ENCODE data around the gene CNNM2.

CNNM2 gene

GRCh38 chr10:103124420-103125096 lies 206.5 kb downstream of the CNNM2 start:
- Histone ChIP-seq H3K9me3 (ENCODE audit: control insufficient read depth, insufficient read depth, low read depth, low read length) (no peaks in the 10 kb centered on the region), H3K27ac (ENCODE audit: extremely low read depth, low read depth, low read length) (no peak overlapping the region), H3K4me1 (ENCODE audit: control insufficient read depth, insufficient read depth, low read length) (peaks cover 31% of the 10 kb centered on the region), H3K36me3 (ENCODE audit: control insufficient read depth in 2 of 2, insufficient read depth in 1 of 2, low read length in 2 of 2) (no peaks in the 10 kb centered on the region; a peak in 1 of 3 replicates), H3K4me3 (ENCODE audit: low read depth, low read length) (no peak overlapping the region)
- CTCF ChIA-PET = interaction anchor here (0.7 to 1.3 kb wide), 3 partner anchors 20 to 778 kb away, joined by 3 read pairs; no protein-coding TSS in a partner anchor
- POLR2A ChIA-PET = interaction anchor here (0.6 kb wide), 1 partner anchor 102 kb away, joined by 3 read pairs; no protein-coding TSS in a partner anchor
- no peak for TF ChIP-seq ZNF76 (tag by site-specific recombination; IDR thresholded peaks at IDR 0.05; ENCODE audit: borderline replicate concordance, low read depth)
- no peak for TF ChIP-seq ZNF488 (tag by site-specific recombination; IDR thresholded peaks at IDR 0.05)
- no peak for TF ChIP-seq ZNF521 (tag by site-specific recombination; IDR thresholded peaks at IDR 0.05)
- TF ChIP-seq TRIM28 (IDR thresholded peaks at IDR 0.05; ENCODE audit: borderline replicate concordance, low read length) = no peak
- no peak for TF ChIP-seq ZFHX2 (tag by site-specific recombination; conservative IDR thresholded peaks at IDR 0.05)
- no peak for TF ChIP-seq ZNF404 (tag by site-specific recombination; IDR thresholded peaks at IDR 0.05)
- no peak for TF ChIP-seq SP7 (tag by site-specific recombination; IDR thresholded peaks at IDR 0.05)
- TF ChIP-seq MEIS1 (CRISPR knock-in tag; IDR thresholded peaks at IDR 0.05; ENCODE audit: borderline replicate concordance) = no peak
- TF ChIP-seq ZNF629 (tag by site-specific recombination; IDR thresholded peaks at IDR 0.05) = no peak
- no peak for TF ChIP-seq KLF7 (tag by site-specific recombination; IDR thresholded peaks at IDR 0.05; ENCODE audit: borderline replicate concordance)
- TF ChIP-seq, protein P1, sequence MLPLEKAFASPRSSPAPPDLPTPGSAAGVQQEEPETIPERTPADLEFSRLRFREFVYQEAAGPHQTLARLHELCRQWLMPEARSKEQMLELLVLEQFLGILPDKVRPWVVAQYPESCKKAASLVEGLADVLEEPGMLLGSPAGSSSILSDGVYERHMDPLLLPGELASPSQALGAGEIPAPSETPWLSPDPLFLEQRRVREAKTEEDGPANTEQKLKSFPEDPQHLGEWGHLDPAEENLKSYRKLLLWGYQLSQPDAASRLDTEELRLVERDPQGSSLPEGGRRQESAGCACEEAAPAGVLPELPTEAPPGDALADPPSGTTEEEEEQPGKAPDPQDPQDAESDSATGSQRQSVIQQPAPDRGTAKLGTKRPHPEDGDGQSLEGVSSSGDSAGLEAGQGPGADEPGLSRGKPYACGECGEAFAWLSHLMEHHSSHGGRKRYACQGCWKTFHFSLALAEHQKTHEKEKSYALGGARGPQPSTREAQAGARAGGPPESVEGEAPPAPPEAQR (tag by site-specific recombination; IDR thresholded peaks at IDR 0.05) = no peak
- TF ChIP-seq, protein P2, sequence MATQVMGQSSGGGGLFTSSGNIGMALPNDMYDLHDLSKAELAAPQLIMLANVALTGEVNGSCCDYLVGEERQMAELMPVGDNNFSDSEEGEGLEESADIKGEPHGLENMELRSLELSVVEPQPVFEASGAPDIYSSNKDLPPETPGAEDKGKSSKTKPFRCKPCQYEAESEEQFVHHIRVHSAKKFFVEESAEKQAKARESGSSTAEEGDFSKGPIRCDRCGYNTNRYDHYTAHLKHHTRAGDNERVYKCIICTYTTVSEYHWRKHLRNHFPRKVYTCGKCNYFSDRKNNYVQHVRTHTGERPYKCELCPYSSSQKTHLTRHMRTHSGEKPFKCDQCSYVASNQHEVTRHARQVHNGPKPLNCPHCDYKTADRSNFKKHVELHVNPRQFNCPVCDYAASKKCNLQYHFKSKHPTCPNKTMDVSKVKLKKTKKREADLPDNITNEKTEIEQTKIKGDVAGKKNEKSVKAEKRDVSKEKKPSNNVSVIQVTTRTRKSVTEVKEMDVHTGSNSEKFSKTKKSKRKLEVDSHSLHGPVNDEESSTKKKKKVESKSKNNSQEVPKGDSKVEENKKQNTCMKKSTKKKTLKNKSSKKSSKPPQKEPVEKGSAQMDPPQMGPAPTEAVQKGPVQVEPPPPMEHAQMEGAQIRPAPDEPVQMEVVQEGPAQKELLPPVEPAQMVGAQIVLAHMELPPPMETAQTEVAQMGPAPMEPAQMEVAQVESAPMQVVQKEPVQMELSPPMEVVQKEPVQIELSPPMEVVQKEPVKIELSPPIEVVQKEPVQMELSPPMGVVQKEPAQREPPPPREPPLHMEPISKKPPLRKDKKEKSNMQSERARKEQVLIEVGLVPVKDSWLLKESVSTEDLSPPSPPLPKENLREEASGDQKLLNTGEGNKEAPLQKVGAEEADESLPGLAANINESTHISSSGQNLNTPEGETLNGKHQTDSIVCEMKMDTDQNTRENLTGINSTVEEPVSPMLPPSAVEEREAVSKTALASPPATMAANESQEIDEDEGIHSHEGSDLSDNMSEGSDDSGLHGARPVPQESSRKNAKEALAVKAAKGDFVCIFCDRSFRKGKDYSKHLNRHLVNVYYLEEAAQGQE (tag by site-specific recombination; IDR thresholded peaks at IDR 0.05) = no peak
- no peak for TF ChIP-seq OVOL3 (tag by site-specific recombination; IDR thresholded peaks at IDR 0.05)
- TF ChIP-seq YY1 (tag by site-specific recombination; IDR thresholded peaks at IDR 0.05) = no peak
- TF ChIP-seq IKZF3 (tag by site-specific recombination; IDR thresholded peaks at IDR 0.05) = no peak
- TF ChIP-seq GLI4 (tag by site-specific recombination; IDR thresholded peaks at IDR 0.05) = no peak
- TF ChIP-seq PRDM1 (tag by site-specific recombination; IDR thresholded peaks at IDR 0.05) = no peak
- TF ChIP-seq ZNF133 (tag by site-specific recombination; IDR thresholded peaks at IDR 0.05) = no peak
- TF ChIP-seq ZNF391 (tag by site-specific recombination; IDR thresholded peaks at IDR 0.05; ENCODE audit: borderline replicate concordance, low read depth) = no peak

Data from HEK293 (cell line).